ENCODE data around the gene ADGRF1. TPM values are rescaled to one million over a fixed set of nuclear protein-coding genes. Genes with fewer than 3 reads are reported as not detected.
"Not testable (repeated sequence)": the region's sequence is repeated elsewhere in the genome, so short reads cannot be mapped to it uniquely, and the experiment has no call there.

ADGRF1 gene
- total RNA-seq, 1 donor from 2014 or later: not detected

- intact Hi-C loops (cut with micrococcal nuclease): no loop called here
Observed at GRCh38 chr6:47023573-47023972, 18.6 kb downstream of the ADGRF1 start.

- intact Hi-C loops (cut with micrococcal nuclease): no loop called here
Observed at GRCh38 chr6:47022191-47022590, 19.9 kb downstream of the ADGRF1 start.

- intact Hi-C loops (cut with micrococcal nuclease): no loop called here
Observed at GRCh38 chr6:47019941-47020340, 22.2 kb downstream of the ADGRF1 start.

- intact Hi-C loops (cut with micrococcal nuclease): no loop called here
Observed at GRCh38 chr6:47016909-47017308, 25.2 kb downstream of the ADGRF1 start.

- intact Hi-C loops (cut with micrococcal nuclease): no loop called here
Observed at GRCh38 chr6:47016261-47016660, 25.9 kb downstream of the ADGRF1 start.

GRCh38 chr6:47014401-47014800 lies 27.7 kb downstream of the ADGRF1 start:
- intact Hi-C loops (cut with micrococcal nuclease): no loop called here

GRCh38 chr6:47009583-47009982 lies 32.5 kb downstream of the ADGRF1 start:
- intact Hi-C loops (cut with micrococcal nuclease): no loop called here

- intact Hi-C loops (cut with micrococcal nuclease): no loop called here
Observed at GRCh38 chr6:47008397-47008763, 33.8 kb downstream of the ADGRF1 start.

GRCh38 chr6:47007657-47008396 lies 34.3 kb downstream of the ADGRF1 start:
- intact Hi-C loops (cut with micrococcal nuclease): no loop called here

GRCh38 chr6:47005486-47005885 lies 36.6 kb downstream of the ADGRF1 start:
- intact Hi-C loops (cut with micrococcal nuclease): no loop called here

- intact Hi-C loops (cut with micrococcal nuclease): no loop called here
Observed at GRCh38 chr6:47004463-47004862, 37.7 kb downstream of the ADGRF1 start.

- intact Hi-C loops (cut with micrococcal nuclease): no loop called here
Observed at GRCh38 chr6:47000842-47001241, 41.3 kb downstream of the ADGRF1 start.

GRCh38 chr6:46998436-46999017 lies 43.6 kb downstream of the ADGRF1 start:
- intact Hi-C loops (cut with micrococcal nuclease): no loop called here

GRCh38 chr6:46997646-46998045 lies 44.5 kb downstream of the ADGRF1 start:
- intact Hi-C loops (cut with micrococcal nuclease): no loop called here

- intact Hi-C loops (cut with micrococcal nuclease): no loop called here
Observed at GRCh38 chr6:46996860-46997641, 45.1 kb downstream of the ADGRF1 start.

GRCh38 chr6:46994933-46995332 lies 47.2 kb downstream of the ADGRF1 start:
- intact Hi-C loops (cut with micrococcal nuclease): no loop called here

- intact Hi-C loops (cut with micrococcal nuclease): no loop called here
Observed at GRCh38 chr6:46993846-46994245, 48.3 kb downstream of the ADGRF1 start.

GRCh38 chr6:46992391-46992790 lies 49.7 kb downstream of the ADGRF1 start:
- intact Hi-C loops (cut with micrococcal nuclease): not testable (repeated sequence)

GRCh38 chr6:46990818-46991510 lies 51.2 kb downstream of the ADGRF1 start:
- intact Hi-C loops (cut with micrococcal nuclease): not testable (repeated sequence)

GRCh38 chr6:46990031-46990644 lies 52.0 kb downstream of the ADGRF1 start:
- intact Hi-C loops (cut with micrococcal nuclease): no loop called here

- intact Hi-C loops (cut with micrococcal nuclease): no loop called here
Observed at GRCh38 chr6:46989398-46989797, 52.7 kb downstream of the ADGRF1 start.
